H9 (cell line): ENCODE measurements around the gene RND3. TPM values are rescaled to one million over a fixed set of nuclear protein-coding genes. Genes with fewer than 3 reads are reported as not detected.

ENCODE experiments used
- DNase-seq: peaks from one replicate; pipeline ENCODE4 v3.0.0-alpha.2; 2017
- H2AFZ ChIP-seq: one replicate; pipeline ENCODE4 v1.6.1; 2013; ENCODE audit warnings: mild to moderate bottlenecking, low read length, control low read depth, moderate library complexity
- H2AK5ac ChIP-seq: 2 replicates; pipeline ENCODE4 v1.6.1; 2013; ENCODE audit warnings: low read length, control low read depth, mixed read lengths; ENCODE audit not compliant: insufficient read length
- H2BK120ac ChIP-seq: one replicate; pipeline ENCODE4 v1.6.1; 2013; ENCODE audit warnings: low read depth, mild to moderate bottlenecking, low read length, control low read depth, inconsistent platforms; ENCODE audit not compliant: poor library complexity, severe bottlenecking
- H2BK12ac ChIP-seq: 2 replicates; pipeline ENCODE4 v1.6.1; 2013; ENCODE audit warnings: low read length, control low read depth, mixed read lengths, low read depth; ENCODE audit not compliant: insufficient read length
- H2BK15ac ChIP-seq: 2 replicates; pipeline ENCODE4 v1.6.1; 2013; ENCODE audit warnings: low read depth, low read length, control low read depth
- H2BK20ac ChIP-seq: one replicate; pipeline ENCODE4 v1.6.1; 2013; ENCODE audit warnings: low read depth, mild to moderate bottlenecking, low read length, control low read depth, inconsistent platforms; ENCODE audit not compliant: poor library complexity, severe bottlenecking
- H2BK5ac ChIP-seq: 2 replicates; pipeline ENCODE4 v1.6.1; 2013; ENCODE audit warnings: low read length, control low read depth, mixed read lengths; ENCODE audit not compliant: insufficient read length
- H3K14ac ChIP-seq: 2 replicates; pipeline ENCODE4 v1.6.1; 2013; ENCODE audit warnings: low read length, control low read depth; ENCODE audit not compliant: insufficient read depth
- H3K18ac ChIP-seq: 2 replicates; pipeline ENCODE4 v1.6.1; 2013; ENCODE audit warnings: low read depth, mild to moderate bottlenecking, mixed read lengths, low read length, control low read depth; ENCODE audit not compliant: insufficient read length
- H3K23ac ChIP-seq: 2 replicates; pipeline ENCODE4 v1.6.1; 2013; ENCODE audit warnings: low read length, control low read depth, mixed read lengths, low read depth; ENCODE audit not compliant: insufficient read length
- H3K23me2 ChIP-seq: 2 replicates; pipeline ENCODE4 v1.6.1; 2013; ENCODE audit warnings: low read depth, mild to moderate bottlenecking, mixed read lengths, low read length, control low read depth; ENCODE audit not compliant: insufficient read length, poor library complexity, severe bottlenecking
- H3K27ac ChIP-seq: 2 replicates; pipeline ENCODE4 v1.5.1; 2013; ENCODE audit warnings: low read length, control low read depth, mixed read lengths, low read depth; ENCODE audit not compliant: insufficient read length
- H3K27me3 ChIP-seq: 2 replicates; pipeline ENCODE4 v1.6.1; 2013; ENCODE audit warnings: low read length, control low read depth, inconsistent platforms; ENCODE audit not compliant: insufficient read depth
- H3K4ac ChIP-seq: 2 replicates; pipeline ENCODE4 v1.6.1; 2013; ENCODE audit warnings: low read depth, mild to moderate bottlenecking, control low read depth, inconsistent platforms, low read length, moderate library complexity
- H3K4me1 ChIP-seq: 2 replicates; pipeline ENCODE4 v1.6.1; 2013; ENCODE audit warnings: low read length, control low read depth, inconsistent platforms; ENCODE audit not compliant: insufficient read depth
- H3K4me2 ChIP-seq: 2 replicates; pipeline ENCODE4 v1.6.1; 2013; ENCODE audit warnings: low read length, control low read depth, mixed read lengths; ENCODE audit not compliant: insufficient read length, insufficient read depth
- H3K56ac ChIP-seq: 2 replicates; pipeline ENCODE4 v1.6.1; 2013; ENCODE audit warnings: low read depth, mild to moderate bottlenecking, mixed read lengths, low read length, control low read depth; ENCODE audit not compliant: insufficient read length
- H3K79me1 ChIP-seq: 2 replicates; pipeline ENCODE4 v1.6.1; 2013; ENCODE audit warnings: low read depth, mild to moderate bottlenecking, moderate library complexity, low read length, control low read depth, inconsistent platforms; ENCODE audit not compliant: insufficient read depth, poor library complexity, severe bottlenecking
- H3K79me2 ChIP-seq: 2 replicates; pipeline ENCODE4 v1.6.1; 2013; ENCODE audit warnings: low read length, control low read depth, inconsistent platforms; ENCODE audit not compliant: insufficient read depth
- H3K9ac ChIP-seq: 2 replicates; pipeline ENCODE4 v1.6.1; 2013; ENCODE audit warnings: low read length, control low read depth, mixed read lengths; ENCODE audit not compliant: insufficient read length; ENCODE audit errors: extremely low read depth
- H3K9me3 ChIP-seq: one replicate; pipeline ENCODE4 v1.6.1; 2013; ENCODE audit warnings: low read depth, low read length, inconsistent platforms; ENCODE audit not compliant: control insufficient read depth
- H3T11ph ChIP-seq: one replicate; pipeline ENCODE4 v1.6.1; 2013; ENCODE audit warnings: mild to moderate bottlenecking, low read length, control low read depth, inconsistent platforms
- H4K20me1 ChIP-seq: one replicate; pipeline ENCODE4 v1.6.1; 2013; ENCODE audit not compliant: control insufficient read depth, insufficient read length, insufficient read depth
- H4K5ac ChIP-seq: 2 replicates; pipeline ENCODE4 v1.6.1; 2013; ENCODE audit warnings: low read depth, mild to moderate bottlenecking, mixed read lengths, low read length, control low read depth; ENCODE audit not compliant: insufficient read length
- H4K8ac ChIP-seq: replicated peaks from 2 replicates; pipeline ENCODE4 v1.6.1; 2013; ENCODE audit warnings: low read length, control low read depth, mixed read lengths, low read depth; ENCODE audit not compliant: insufficient read length
- H4K91ac ChIP-seq: 2 replicates; pipeline ENCODE4 v1.6.1; 2013; ENCODE audit warnings: low read depth, mild to moderate bottlenecking, moderate library complexity, mixed read lengths, low read length, control low read depth; ENCODE audit not compliant: insufficient read length
- H3K27ac Mint-ChIP-seq, 3 experiments: 2 replicates in 2 of 3; 3 replicates in 1 of 3; pipeline ENCODE4 v1.8.0; 2020 to 2021; ENCODE audit warnings: mixed read lengths in 3 of 3, mild to moderate bottlenecking in 1 of 3, moderate library complexity in 1 of 3
- H3K27me3 Mint-ChIP-seq: 2 replicates; pipeline ENCODE4 v1.8.0; 2021; ENCODE audit warnings: low read depth, mild to moderate bottlenecking, moderate library complexity, mixed read lengths
- H3K36me3 Mint-ChIP-seq, 3 experiments: 2 replicates in 2 of 3; 3 replicates in 1 of 3; pipeline ENCODE4 v1.8.0; 2020 to 2021; ENCODE audit warnings: low read depth in 3 of 3, mixed read lengths in 3 of 3; ENCODE audit not compliant: insufficient read depth in 1 of 3
- H3K4me1 Mint-ChIP-seq, 2 experiments: 2 replicates each; pipeline ENCODE4 v1.8.0; 2020; ENCODE audit warnings: mixed read lengths in 2 of 2
- H3K4me3 Mint-ChIP-seq, 2 experiments: 2 replicates in 1 of 2; 3 replicates in 1 of 2; pipeline ENCODE4 v1.8.0; 2020 to 2021; ENCODE audit warnings: mild to moderate bottlenecking in 2 of 2, mixed read lengths in 2 of 2, moderate library complexity in 1 of 2
- H3K9me3 Mint-ChIP-seq, 2 experiments: 2 replicates in 1 of 2; 3 replicates in 1 of 2; pipeline ENCODE4 v1.8.0; 2020; ENCODE audit warnings: mild to moderate bottlenecking in 2 of 2, mixed read lengths in 2 of 2, moderate library complexity in 1 of 2
- WGBS: extraction: QIAGEN DNeasy Blood & Tissue Kit; methylation state at CpG from one replicate; pipeline ENCODE4 v1.1.7; 2013; ENCODE audit warnings: missing lambda C conversion rate, low lambda C conversion rate, mixed read lengths; ENCODE audit not compliant: insufficient read length; ENCODE audit errors: extremely low coverage; 5-methylcytosine and 5-hydroxymethylcytosine counted together
- total RNA-seq: library from RNA; stranded (reverse); gene quantifications from 2 replicates; pipeline ENCODE4 v1.2.1, GENCODE V29; 2021
- TF ChIP-seq, protein P1 (sequence below): fragments of 200-600 bp; sonication (generic); conservative IDR thresholded peaks from 3 replicates; pipeline ENCODE4 v1.8.0; 2021; ENCODE audit warnings: antibody characterized with exemption, mild to moderate bottlenecking

The RND3 gene
- total RNA-seq, 1 experiment from 2014 or later: 62.6 TPM

GRCh38 chr2:150442484-150442883, 45.0 kb downstream of the RND3 start:
- no peak overlapping the region for H3K23ac ChIP-seq
- no peak overlapping the region for H3K4me3 Mint-ChIP-seq
- H4K8ac ChIP-seq: no peak overlapping the region
- H3K56ac ChIP-seq: no peak overlapping the region
- H3K4me1 Mint-ChIP-seq: no peaks in the 10 kb centered on the region
- no peak overlapping the region for H3K27ac Mint-ChIP-seq
- no peak overlapping the region for H3K14ac ChIP-seq
- TF ChIP-seq, protein P1, sequence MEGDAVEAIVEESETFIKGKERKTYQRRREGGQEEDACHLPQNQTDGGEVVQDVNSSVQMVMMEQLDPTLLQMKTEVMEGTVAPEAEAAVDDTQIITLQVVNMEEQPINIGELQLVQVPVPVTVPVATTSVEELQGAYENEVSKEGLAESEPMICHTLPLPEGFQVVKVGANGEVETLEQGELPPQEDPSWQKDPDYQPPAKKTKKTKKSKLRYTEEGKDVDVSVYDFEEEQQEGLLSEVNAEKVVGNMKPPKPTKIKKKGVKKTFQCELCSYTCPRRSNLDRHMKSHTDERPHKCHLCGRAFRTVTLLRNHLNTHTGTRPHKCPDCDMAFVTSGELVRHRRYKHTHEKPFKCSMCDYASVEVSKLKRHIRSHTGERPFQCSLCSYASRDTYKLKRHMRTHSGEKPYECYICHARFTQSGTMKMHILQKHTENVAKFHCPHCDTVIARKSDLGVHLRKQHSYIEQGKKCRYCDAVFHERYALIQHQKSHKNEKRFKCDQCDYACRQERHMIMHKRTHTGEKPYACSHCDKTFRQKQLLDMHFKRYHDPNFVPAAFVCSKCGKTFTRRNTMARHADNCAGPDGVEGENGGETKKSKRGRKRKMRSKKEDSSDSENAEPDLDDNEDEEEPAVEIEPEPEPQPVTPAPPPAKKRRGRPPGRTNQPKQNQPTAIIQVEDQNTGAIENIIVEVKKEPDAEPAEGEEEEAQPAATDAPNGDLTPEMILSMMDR: no peak
- no peak overlapping the region for H4K91ac ChIP-seq
- H3K9me3 Mint-ChIP-seq: no peaks in the 10 kb centered on the region; a peak in 1 of 5 replicates
- no peaks in the 10 kb centered on the region for H3K36me3 Mint-ChIP-seq
- no peak overlapping the region for H3T11ph ChIP-seq
- H3K79me2 ChIP-seq: no peaks in the 10 kb centered on the region
- H3K27me3 ChIP-seq: no peaks in the 10 kb centered on the region
- H3K27ac ChIP-seq: no peak overlapping the region
- H3K4ac ChIP-seq: no peak overlapping the region
- no peak overlapping the region for H3K18ac ChIP-seq
- H3K4me1 ChIP-seq: no peaks in the 10 kb centered on the region
- no peaks in the 10 kb centered on the region for H3K27me3 Mint-ChIP-seq
- WGBS: no CpG with 5 or more reads among the region's 1 CpG
- H2BK15ac ChIP-seq: no peak overlapping the region
- H2BK5ac ChIP-seq: no peak overlapping the region
- no peak overlapping the region for H4K5ac ChIP-seq
- H3K9ac ChIP-seq: no peak overlapping the region
- H2BK12ac ChIP-seq: no peak overlapping the region
- H2AFZ ChIP-seq: no peak overlapping the region
- no peak overlapping the region for H3K4me2 ChIP-seq
- no peaks in the 10 kb centered on the region for H3K79me1 ChIP-seq
- no peaks in the 10 kb centered on the region for H3K9me3 ChIP-seq
- H2AK5ac ChIP-seq: no peak overlapping the region
- H3K23me2 ChIP-seq: no peaks in the 10 kb centered on the region
- no peak overlapping the region for H2BK120ac ChIP-seq
- no peaks in the 10 kb centered on the region for H4K20me1 ChIP-seq
- no peak overlapping the region for H2BK20ac ChIP-seq
- DNase-seq: no peak
